HepG2 (cell line): ENCODE measurements around the gene MAPK14. TPM values are rescaled to one million over a fixed set of nuclear protein-coding genes. Genes with fewer than 3 reads are reported as not detected.

Experiments used
- AHR ChIP-seq: IDR thresholded peaks from 2 replicates; pipeline ENCODE4 v1.6.1; 2018; ENCODE audit warnings: missing genetic modification reagents, missing compliant biosample characterization
- AKAP8 ChIP-seq: sonication (generic); formaldehyde crosslinking; IDR thresholded peaks from 2 replicates; pipeline ENCODE4 v1.5.1; 2020; ENCODE audit warnings: mild to moderate bottlenecking, missing genetic modification reagents
- BCL6 ChIP-seq: IDR thresholded peaks from 2 replicates; pipeline ENCODE4 v1.6.1; 2016; ENCODE audit warnings: missing genetic modification reagents, missing compliant biosample characterization
- CCDC6 ChIP-seq: sonication (generic); formaldehyde crosslinking; IDR thresholded peaks from 2 replicates; pipeline ENCODE4 v1.8.1; 2022; ENCODE audit warnings: mild to moderate bottlenecking, missing genetic modification reagents, moderate library complexity
- HDAC2 ChIP-seq: sonication (generic); formaldehyde crosslinking; IDR thresholded peaks from 2 replicates; pipeline ENCODE4 v1.4.0; 2020; ENCODE audit warnings: missing genetic modification reagents
- NFYB ChIP-seq: sonication (generic); formaldehyde crosslinking; IDR thresholded peaks from 2 replicates; pipeline ENCODE4 v1.4.0; 2020; ENCODE audit warnings: missing genetic modification reagents
- POLR2AphosphoS5 ChIP-seq: IDR thresholded peaks from 2 replicates; pipeline ENCODE4 v1.6.1; 2012; ENCODE audit warnings: low read depth, low read length
- PPARG ChIP-seq: conservative IDR thresholded peaks from 2 replicates; pipeline ENCODE4 v1.6.1; 2016; ENCODE audit warnings: missing biosample characterization, missing genetic modification reagents
- RAD51 ChIP-seq: fragments of 450-650 bp; IDR thresholded peaks from 2 replicates; pipeline ENCODE4 v1.6.1; 2016; ENCODE audit warnings: borderline replicate concordance
- RXRB ChIP-seq: IDR thresholded peaks from 2 replicates; pipeline ENCODE4 v1.6.1; 2016; ENCODE audit warnings: borderline replicate concordance, missing genetic modification reagents, missing compliant biosample characterization
- SNAPC5 ChIP-seq: sonication (generic); formaldehyde crosslinking; IDR thresholded peaks from 2 replicates; pipeline ENCODE4 v1.8.1; 2023; ENCODE audit warnings: mild to moderate bottlenecking, missing genetic modification reagents, borderline replicate concordance
- TFE3 ChIP-seq: IDR thresholded peaks from 2 replicates; pipeline ENCODE4 v1.6.1; 2016
- THAP9 ChIP-seq: sonication (generic); formaldehyde crosslinking; IDR thresholded peaks from 2 replicates; pipeline ENCODE4; 2020; ENCODE audit warnings: missing genetic modification reagents, mild to moderate bottlenecking, borderline replicate concordance
- XBP1 ChIP-seq: sonication (generic); formaldehyde crosslinking; IDR thresholded peaks from 2 replicates; pipeline ENCODE4 v1.5.0; 2020; ENCODE audit warnings: missing genetic modification reagents
- ZBTB37 ChIP-seq: sonication (generic); formaldehyde crosslinking; IDR thresholded peaks from 2 replicates; pipeline ENCODE4 v1.4.0; 2020; ENCODE audit warnings: mild to moderate bottlenecking, missing genetic modification reagents
- ZC3H13 ChIP-seq: sonication (generic); formaldehyde crosslinking; IDR thresholded peaks from 2 replicates; pipeline ENCODE4 v1.8.1; 2023; ENCODE audit warnings: mild to moderate bottlenecking, missing genetic modification reagents, moderate library complexity
- ZMAT3 ChIP-seq: sonication (generic); formaldehyde crosslinking; conservative IDR thresholded peaks from 2 replicates; pipeline ENCODE4 v1.7.0; 2021; ENCODE audit warnings: missing genetic modification reagents
- ZNF124 ChIP-seq: sonication (generic); formaldehyde crosslinking; IDR thresholded peaks from 2 replicates; pipeline ENCODE4 v1.4.0; 2020; ENCODE audit warnings: missing genetic modification reagents
- ZNF138 ChIP-seq: sonication (generic); formaldehyde crosslinking; IDR thresholded peaks from 2 replicates; pipeline ENCODE4 v1.5.0; 2020; ENCODE audit warnings: mild to moderate bottlenecking, low read depth, missing genetic modification reagents
- ZNF20 ChIP-seq: sonication (generic); formaldehyde crosslinking; IDR thresholded peaks from 2 replicates; pipeline ENCODE4 v1.4.0; 2020; ENCODE audit warnings: mild to moderate bottlenecking, moderate library complexity, missing genetic modification reagents
- ZNF773 ChIP-seq: sonication (generic); formaldehyde crosslinking; IDR thresholded peaks from 2 replicates; pipeline ENCODE4 v1.4.0; 2020; ENCODE audit warnings: missing genetic modification reagents, borderline replicate concordance
- ZNF782 ChIP-seq: sonication (generic); formaldehyde crosslinking; IDR thresholded peaks from 2 replicates; pipeline ENCODE4 v1.4.0; 2020; ENCODE audit warnings: missing genetic modification reagents, mild to moderate bottlenecking, borderline replicate concordance
- polyA plus RNA-seq, 8 experiments: library from polyadenylated mRNA; depleted of rRNA in 3 of 8; stranded (reverse) in 7 of 8; unstranded in 1 of 8; fragments of >200 nt; fragmentation: Illumina TruSeq in 4 of 8; extraction: Trizol in 4 of 8; gene quantifications; 2 replicates each; pipeline versions ENCODE4 v1.2.1 to v1.2.3, GENCODE V29; 2011 to 2016; ENCODE audit warnings: low read depth in 4 of 8, missing spikeins in 1 of 8, mixed read lengths in 1 of 8; ENCODE audit not compliant: insufficient read depth in 1 of 8
- total RNA-seq, 5 experiments: library from RNA; depleted of rRNA; stranded (reverse); fragments of >200 nt; fragmentation: Illumina TruSeq; extraction: Trizol; gene quantifications; 2 replicates each; pipeline ENCODE4 v1.2.3, GENCODE V29; 2016; ENCODE audit warnings: low read depth in 1 of 5

Gene MAPK14
- total and polyA plus RNA-seq, 2 of the 13 experiments (the other 11 are each of a cell fraction or from before 2014, with no cell fraction given), result 66.3 to 67.3 TPM

GRCh38 chr6:36095497-36096391 lies 68.1 kb downstream of the MAPK14 start (continued):
- TF ChIP-seq ZMAT3 (CRISPR knock-in tag), result 0 out of 2 replicates have a peak, but pooled peaks have one; percentile 52
- peak; percentile 99 for TF ChIP-seq HDAC2 (CRISPR knock-in tag)
- no peak for TF ChIP-seq THAP9 (CRISPR knock-in tag)
- TF ChIP-seq SNAPC5 (CRISPR knock-in tag), result no peak; the same call in 1 of the 2 replicates
- peak; percentile 82 for TF ChIP-seq ZNF124
- no peak for TF ChIP-seq XBP1 (CRISPR knock-in tag)
- TF ChIP-seq ZBTB37 (CRISPR knock-in tag), result no peak
- peak; percentile 97; the same call in 1 of the 2 replicates for TF ChIP-seq AHR (CRISPR knock-in tag)
- no peak for TF ChIP-seq ZNF782 (CRISPR knock-in tag)
- no peak for TF ChIP-seq AKAP8 (CRISPR knock-in tag)
- peak; percentile 86; the same call in 1 of the 2 replicates for TF ChIP-seq RXRB (CRISPR knock-in tag)
- peak; percentile 38; the same call in 1 of the 2 replicates for TF ChIP-seq CCDC6 (CRISPR knock-in tag)
- no peak for TF ChIP-seq ZNF20 (CRISPR knock-in tag)
- TF ChIP-seq PPARG, result peak; percentile 93
- no peak for TF ChIP-seq RAD51
- TF ChIP-seq NFYB (CRISPR knock-in tag), result peak; percentile 28; the same call in 1 of the 2 replicates
- no peak; the same call in 1 of the 2 replicates for TF ChIP-seq ZC3H13 (CRISPR knock-in tag)
- TF ChIP-seq ZNF773, result no peak
- TF ChIP-seq BCL6, result peak; percentile 86
- TF ChIP-seq POLR2AphosphoS5, result peak; percentile 69
- TF ChIP-seq ZNF138 (CRISPR knock-in tag), result no peak
- TF ChIP-seq TFE3 (CRISPR knock-in tag), result peak; percentile 90
